HUES6 (cell line): Measurements from ENCODE around the gene LTBP4.

Experiments used
- H3K27ac ChIP-seq: 2 replicates; pipeline ENCODE4 v1.7.0; 2013; ENCODE audit warnings: low read depth, mild to moderate bottlenecking, low read length, inconsistent platforms
- H3K27me3 ChIP-seq: 2 replicates; pipeline ENCODE4 v1.6.1; 2013; ENCODE audit warnings: low read length; ENCODE audit not compliant: control insufficient read depth, insufficient read depth
- H3K36me3 ChIP-seq: 2 replicates; pipeline ENCODE4 v1.6.1; 2013; ENCODE audit warnings: low read length; ENCODE audit not compliant: control insufficient read depth, insufficient read depth
- H3K4me1 ChIP-seq: 2 replicates; pipeline ENCODE4 v1.6.1; 2013; ENCODE audit warnings: low read length; ENCODE audit not compliant: control insufficient read depth, insufficient read depth
- H3K4me3 ChIP-seq: 2 replicates; pipeline ENCODE4 v1.5.1; 2013; ENCODE audit warnings: low read depth, low read length
- H3K9ac ChIP-seq: one replicate; pipeline ENCODE4 v1.6.1; 2013; ENCODE audit warnings: mild to moderate bottlenecking, low read length
- H3K9me3 ChIP-seq: 2 replicates; pipeline ENCODE4 v1.6.1; 2013; ENCODE audit warnings: low read depth, low read length; ENCODE audit not compliant: control insufficient read depth, insufficient read depth

LTBP4 gene

DNA sequence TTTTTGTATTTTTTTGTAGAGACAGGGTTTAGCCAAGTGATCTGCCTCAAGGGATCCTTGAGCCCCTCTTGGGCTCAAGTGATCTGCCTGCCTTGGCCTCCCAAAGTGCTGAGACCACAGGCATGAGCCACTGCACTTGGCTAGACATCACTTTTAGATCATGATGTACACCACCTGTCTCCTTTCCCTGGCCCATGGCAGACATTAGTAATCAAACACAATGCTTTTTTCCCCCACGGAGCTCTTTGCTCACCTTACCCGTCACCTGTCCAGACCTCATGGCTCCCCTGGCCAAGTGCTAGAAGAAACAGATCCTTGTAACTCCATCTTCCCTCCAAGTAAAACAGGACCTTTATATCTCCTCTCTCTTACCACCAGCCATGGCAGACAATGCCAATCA, 70.9 kb downstream of the LTBP4 start:
- Histone ChIP-seq H3K27me3 (no peaks in the 10 kb centered on the region), H3K4me3 (no peak overlapping the region), H3K36me3 (peaks cover 89% of the 10 kb centered on the region), H3K27ac (no peak overlapping the region), H3K9me3 (no peaks in the 10 kb centered on the region), H3K9ac (no peak overlapping the region), H3K4me1 (no peaks in the 10 kb centered on the region)

GRCh38 chr19:40672573-40673299, 71.6 kb downstream of the LTBP4 start:
- Histone ChIP-seq H3K36me3 (peaks cover 88% of the 10 kb centered on the region), H3K27ac (no peak overlapping the region), H3K9ac (no peak overlapping the region), H3K4me1 (no peaks in the 10 kb centered on the region), H3K27me3 (no peaks in the 10 kb centered on the region), H3K9me3 (no peaks in the 10 kb centered on the region), H3K4me3 (no peak overlapping the region)

DNA sequence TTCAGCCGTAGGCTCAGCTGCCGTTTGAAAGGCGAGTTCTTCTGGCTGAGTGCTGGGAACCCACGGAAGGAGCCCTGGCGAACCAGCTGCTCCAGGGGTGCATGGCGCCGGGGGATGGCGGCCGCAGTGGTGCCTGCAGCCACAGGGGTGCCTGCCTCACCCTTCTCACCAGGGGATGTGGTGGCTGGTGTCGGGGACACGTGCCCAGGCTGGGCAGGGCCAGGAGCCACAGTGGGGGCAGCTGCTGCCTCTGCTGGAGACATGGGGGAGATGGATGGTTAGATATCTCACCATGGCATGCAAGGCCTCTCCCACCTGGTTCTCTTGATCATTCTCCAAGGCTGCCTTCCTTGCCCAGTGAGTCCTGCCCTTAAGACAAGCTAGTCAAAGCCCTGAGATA, 72.2 kb downstream of the LTBP4 start:
- H3K27ac ChIP-seq = no peak overlapping the region
- H3K27me3 ChIP-seq = no peaks in the 10 kb centered on the region
- no peaks in the 10 kb centered on the region for H3K4me1 ChIP-seq
- H3K9me3 ChIP-seq = no peaks in the 10 kb centered on the region
- no peak overlapping the region for H3K4me3 ChIP-seq
- peaks cover 88% of the 10 kb centered on the region for H3K36me3 ChIP-seq
- H3K9ac ChIP-seq = no peak overlapping the region

DNA sequence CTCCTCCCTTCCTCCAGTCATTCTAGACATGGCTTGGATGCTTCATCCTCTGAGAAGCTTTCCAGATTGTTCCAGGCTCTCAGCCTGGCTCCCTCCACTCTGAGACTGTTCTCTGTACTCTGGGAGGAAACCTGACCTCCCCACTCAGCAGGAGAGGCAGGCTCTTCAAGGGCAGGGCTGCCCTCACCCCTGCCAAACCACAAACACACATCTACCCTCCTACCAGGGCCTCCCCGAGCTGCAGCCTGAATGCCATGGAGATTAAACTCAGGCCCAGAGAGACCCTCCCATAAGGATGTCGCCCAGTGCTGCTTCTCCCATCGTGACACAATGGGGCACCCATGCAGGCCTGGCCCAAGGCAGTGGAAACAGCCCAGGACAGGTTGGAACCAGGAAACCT, 73.1 kb downstream of the LTBP4 start:
- no peaks in the 10 kb centered on the region for H3K9me3 ChIP-seq
- H3K4me1 ChIP-seq = no peaks in the 10 kb centered on the region
- H3K36me3 ChIP-seq = peaks cover 86% of the 10 kb centered on the region
- H3K9ac ChIP-seq = no peak overlapping the region
- no peaks in the 10 kb centered on the region for H3K27me3 ChIP-seq
- H3K4me3 ChIP-seq = no peak overlapping the region
- H3K27ac ChIP-seq = no peak overlapping the region

DNA sequence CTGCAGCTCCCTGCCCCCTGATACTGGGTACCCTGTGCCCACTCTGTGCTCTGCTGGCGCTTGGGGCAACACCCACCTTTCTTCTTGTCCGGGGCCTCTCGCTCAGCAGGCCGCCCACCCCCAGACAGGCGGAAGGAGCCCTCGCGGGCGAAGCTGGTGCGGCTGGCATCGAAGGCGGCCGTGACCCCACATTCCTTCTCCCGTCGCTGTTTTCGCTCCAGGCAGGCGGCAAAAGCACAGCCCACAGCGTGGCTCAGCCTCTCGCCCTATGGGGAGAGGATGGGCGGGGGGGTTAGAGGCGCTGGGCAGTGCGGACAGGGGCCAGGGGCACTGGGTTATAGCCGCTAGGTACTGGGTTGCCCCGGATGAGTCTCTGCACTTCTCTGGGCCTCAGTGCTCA, 76.0 kb downstream of the LTBP4 start:
- Histone ChIP-seq H3K4me1 (no peaks in the 10 kb centered on the region), H3K27me3 (no peaks in the 10 kb centered on the region), H3K4me3 (no peak overlapping the region), H3K9ac (no peak overlapping the region), H3K27ac (no peak overlapping the region), H3K9me3 (no peaks in the 10 kb centered on the region), H3K36me3 (peaks cover 75% of the 10 kb centered on the region)
